Stimulated activated CD8-positive, alpha-beta memory T cell treated with anti-CD3 and anti-CD28 coated beads, Interleukin-12 subunit alpha, Interleukin-12 subunit beta, amount 100 ng/mL, for 4 hours (primary cell): ENCODE data around the gene MTSS2.

Source experiments
- DNase-seq: peaks from one replicate; pipeline ENCODE4 v3.0.0-alpha.2; 2020; ENCODE audit warnings: low read depth

MTSS2 gene

GRCh38 chr16:70713824-70714223, 28.0 kb upstream of the MTSS2 start:
- DNase-seq, result no peak

DNA sequence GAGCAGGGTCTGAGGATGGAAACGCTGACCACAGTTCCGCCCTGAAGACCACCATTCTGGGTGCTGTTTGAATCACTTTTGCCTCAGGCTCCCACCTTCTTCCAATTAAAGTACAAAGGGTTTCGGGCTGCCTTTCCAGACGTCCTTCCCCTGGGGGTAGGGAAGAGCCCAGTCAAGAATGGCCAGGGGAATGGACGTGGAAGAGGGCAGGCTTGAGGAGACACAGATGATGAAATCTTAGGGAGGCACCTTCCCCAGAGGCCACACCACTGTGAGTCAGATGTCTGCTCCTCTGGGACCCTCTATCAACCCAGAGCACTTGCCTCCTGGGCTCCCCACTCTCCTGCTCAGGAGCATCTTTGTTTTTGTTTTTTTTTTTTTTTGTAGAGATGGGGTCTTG, 27.5 kb upstream of the MTSS2 start:
- DNase-seq, result no peak

DNA sequence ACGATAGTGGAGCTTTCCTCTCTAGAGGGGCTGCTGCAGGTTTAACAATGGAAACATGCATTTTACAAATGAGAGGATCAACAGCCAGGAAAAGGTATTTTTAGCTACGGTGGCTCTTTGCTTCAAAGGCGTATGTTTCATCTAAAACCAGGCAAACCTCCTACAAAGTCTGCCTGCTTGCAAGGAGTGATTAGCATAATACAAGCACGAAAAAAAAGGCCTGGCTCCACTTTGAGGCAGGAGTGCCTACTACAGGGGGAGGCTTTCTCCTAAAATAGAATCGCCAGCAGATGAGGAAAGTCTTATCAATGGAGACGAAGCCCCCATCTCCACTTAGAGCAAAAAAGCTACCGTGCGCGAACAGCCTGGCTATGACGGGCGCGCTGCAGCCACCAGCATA, 27.1 kb upstream of the MTSS2 start:
- no peak for DNase-seq

- no peak for DNase-seq
Observed at GRCh38 chr16:70712359-70712758, 26.5 kb upstream of the MTSS2 start.

DNA sequence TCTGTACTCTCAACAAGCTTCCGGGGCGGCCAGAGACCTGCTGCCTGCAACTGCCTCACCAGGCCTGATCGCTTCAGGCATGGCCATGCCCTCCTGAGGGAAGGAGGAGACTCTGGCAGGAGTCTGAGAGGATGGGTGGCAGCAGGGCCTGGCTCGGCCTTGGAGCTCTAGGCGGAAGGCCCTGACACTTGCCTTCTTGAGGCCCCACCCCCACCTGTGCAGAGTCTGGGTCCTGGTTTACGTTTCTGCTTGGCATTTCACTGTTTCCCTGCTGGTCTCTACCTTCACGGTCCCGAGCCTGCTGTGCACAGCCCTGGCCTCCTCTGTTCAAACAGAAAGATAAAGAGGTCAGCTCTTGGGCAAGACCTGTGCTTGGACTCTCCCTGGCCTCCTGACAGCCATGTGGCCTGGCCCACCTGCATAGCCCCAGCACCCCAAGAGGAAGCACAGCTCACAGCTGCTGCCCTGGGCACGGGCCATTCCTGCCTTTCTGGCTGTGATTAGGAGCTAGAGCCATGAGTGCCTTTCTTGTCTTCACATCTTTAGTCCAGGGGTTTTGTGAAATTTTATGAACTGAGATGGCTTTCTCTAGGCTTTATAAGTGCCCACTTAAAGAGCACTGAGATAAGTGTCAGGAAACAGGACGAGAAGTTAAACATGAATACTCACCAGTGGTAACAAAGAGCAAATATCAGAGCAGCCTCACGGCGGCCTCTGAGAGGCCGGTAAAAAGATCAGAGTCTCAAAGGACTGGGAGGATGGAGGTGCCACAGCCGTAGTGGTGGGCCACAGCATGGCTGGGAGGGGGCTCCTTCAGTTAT, 25.6 kb upstream of the MTSS2 start:
- no peak for DNase-seq

DNA sequence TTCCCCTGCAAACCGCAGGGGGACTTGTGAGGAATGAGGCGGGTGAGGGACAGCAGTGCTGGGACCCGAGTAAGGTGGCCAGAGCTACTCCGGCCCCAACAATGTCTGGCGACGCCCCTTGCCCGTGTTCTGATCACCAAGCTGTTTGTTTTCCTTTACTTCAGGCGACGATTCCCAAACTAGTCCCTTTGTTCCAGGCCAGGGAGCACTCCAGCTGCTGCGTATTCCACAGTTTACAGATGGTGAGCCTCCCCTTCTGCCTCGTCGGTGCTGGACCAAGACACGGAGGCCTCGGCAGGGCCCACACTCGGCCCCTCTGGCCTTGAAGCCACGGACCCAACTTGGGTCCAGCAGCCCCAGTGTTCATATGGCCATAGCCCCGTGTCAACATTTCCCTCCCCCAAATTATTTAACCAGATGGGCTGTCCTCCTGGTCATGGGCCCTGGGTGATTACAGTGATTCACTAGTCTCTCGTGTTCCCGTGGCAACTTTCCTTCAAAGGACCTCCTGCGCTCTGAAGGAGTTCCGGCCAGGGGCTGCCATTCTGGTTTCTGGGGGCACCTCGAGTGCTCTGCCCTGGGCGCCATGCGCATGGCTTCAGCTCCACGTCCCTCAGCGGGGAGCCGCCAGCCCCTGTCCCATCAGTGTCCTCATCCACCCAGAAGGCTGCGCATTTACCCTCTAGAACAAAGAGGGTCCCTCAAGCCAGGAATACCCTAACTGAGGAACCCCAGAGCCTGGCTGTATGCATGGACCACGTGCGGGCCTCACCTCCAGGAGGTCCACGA, 24.8 kb upstream of the MTSS2 start:
- no peak for DNase-seq

DNA sequence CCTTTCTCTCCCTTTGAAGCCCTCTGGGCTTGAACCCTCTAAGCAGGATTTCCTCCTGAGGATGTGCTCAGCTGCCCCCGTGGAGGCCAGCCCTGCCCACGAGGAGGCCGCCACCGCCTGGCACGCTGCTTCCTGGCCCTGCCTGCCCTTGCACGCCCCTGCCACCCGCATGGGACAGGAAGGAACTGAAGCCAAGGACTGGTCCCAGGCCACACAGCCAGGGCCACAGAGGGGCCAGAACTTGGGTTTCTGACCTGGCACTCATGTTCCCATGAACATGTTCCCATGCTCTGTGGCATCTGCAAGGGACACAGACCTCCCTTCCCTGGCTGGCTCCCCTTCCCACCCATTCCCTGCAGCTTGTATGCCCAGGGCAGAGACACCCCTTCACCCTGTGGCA, 24.1 kb upstream of the MTSS2 start:
- DNase-seq, result no peak

DNA sequence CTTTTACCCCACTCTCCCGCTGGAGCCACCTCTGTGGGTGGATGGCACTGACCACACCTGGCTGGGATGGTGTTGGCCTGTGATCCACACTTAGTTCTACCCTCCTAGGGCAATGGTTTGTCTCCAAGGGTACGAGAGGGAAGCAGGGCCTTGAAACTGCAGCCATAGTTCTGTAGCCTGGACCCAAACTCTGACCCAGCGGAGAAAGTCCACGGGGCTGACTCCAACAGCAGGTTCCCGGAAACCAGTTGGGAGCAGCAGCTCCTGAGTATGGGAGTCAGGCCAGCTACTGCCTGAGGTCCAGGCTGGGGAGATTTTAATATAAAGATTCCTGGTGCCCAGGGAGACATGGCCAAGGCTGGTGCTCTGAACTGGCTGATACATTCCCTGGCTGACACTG, 23.6 kb upstream of the MTSS2 start:
- no peak for DNase-seq

DNA sequence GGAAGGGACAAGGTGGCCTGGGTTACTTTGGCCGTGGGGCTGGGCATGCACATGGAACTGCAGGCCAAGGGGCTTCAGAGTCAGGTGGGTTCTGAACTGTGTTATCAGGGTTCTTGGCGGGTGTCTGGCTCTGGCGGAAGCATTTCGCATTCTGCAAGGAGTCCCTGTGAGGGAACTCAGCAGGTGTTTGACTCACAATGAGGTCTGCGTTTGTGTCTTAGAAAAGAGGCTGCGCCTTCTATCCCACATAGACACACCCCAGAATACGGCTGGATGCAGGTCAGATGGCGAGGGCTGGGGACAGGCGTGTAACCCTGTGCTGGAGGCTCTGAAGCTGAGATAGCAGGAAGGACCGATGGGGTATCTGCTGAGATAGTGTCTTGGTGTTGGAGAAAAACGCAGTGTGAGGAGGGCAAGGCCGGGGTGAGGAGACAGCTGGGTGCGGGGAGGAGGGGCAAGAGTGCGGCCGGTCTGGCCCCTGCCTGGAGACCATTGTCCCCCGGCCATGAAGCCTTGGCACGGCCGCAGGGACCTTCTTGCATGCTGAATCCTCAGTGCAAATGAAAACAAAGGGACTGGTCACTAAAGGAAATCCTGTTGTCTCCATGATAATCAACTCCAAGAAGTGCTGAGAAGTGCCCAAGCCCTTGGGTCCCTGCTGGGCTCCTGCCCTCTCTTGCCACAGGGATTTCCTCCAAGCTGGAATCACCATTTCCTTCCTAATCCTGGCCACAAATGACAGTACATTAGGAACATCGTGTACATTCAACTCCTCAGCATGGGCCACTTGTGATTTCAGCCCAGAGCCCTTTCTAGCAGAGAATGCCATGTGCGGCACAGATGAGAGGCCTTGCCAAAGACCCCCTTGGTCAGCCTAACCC, 22.8 kb upstream of the MTSS2 start:
- DNase-seq, result no peak

DNA sequence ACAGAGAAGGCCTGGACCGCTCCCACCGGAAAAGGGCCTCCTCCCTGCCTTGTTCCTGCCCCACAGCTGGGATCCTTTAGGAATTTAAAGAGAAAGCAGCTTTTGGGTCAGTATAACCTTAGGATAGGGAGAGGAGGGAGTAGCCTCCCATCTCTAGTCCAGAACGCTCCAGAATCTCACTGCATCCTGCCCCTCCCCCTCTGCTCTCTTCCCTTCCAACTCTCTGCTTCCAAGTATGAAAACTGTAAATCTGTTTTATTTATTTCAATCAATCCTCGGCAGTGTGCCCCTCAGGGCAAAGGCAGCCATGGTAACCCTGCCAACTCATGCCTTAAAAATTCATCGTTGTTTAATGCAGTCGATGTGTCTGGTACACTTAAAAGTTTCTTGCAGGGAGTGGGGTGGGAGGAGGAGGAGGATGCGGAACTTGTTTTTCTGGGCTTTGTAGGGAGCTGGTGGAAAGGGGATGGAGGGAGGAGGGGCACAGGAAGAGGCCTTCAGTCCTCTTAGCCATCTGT, 21.2 kb upstream of the MTSS2 start:
- DNase-seq, result no peak

- DNase-seq, result no peak
Observed at GRCh38 chr16:70705056-70705455, 19.2 kb upstream of the MTSS2 start.

DNA sequence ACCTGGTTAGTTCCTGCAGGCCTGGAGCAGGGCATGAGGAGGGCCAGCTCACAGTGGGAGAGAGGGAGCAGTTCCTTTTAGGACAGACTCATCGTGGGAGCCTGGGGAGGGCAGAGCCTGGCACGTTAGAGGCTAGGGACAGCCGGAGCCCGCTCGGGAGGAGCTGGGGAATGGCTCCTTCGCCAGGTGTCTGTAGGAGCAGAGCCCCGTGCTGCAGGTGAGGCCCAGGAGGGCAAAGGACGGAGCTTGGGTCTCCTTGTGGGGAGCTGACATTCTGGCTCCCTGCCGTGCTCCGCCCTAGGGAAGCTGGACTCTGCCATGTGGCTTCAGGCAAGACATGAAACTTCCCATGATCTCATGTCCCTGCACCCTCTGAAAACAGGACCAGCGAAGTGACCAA, 18.7 kb upstream of the MTSS2 start:
- no peak for DNase-seq

DNA sequence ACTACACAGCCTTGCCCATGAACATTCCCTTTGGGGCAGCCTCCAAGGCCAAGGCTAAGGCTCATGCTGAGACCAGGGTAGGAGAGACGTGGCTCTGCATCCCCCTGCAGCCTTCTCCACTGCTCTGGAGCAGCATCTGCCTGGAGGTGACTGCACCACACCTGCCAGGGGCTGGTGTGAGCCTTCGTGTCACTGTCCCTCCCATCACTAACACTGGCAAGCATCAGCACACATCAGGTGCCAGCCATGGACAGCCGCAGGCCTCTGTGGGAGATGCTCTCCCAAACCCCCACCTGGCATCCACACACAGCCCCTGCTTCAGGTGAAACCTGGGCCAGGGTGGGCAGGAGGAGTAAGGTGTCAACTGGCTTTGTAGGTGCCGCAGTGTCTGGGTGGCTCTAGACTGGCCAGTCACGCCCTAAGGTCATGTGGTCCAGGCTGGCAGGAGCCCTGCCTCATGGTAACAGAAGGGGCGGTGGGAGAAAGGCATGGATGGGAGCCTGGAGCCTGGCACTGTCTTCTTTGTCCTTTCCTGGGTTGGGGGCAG, 18.1 kb upstream of the MTSS2 start:
- no peak for DNase-seq

DNA sequence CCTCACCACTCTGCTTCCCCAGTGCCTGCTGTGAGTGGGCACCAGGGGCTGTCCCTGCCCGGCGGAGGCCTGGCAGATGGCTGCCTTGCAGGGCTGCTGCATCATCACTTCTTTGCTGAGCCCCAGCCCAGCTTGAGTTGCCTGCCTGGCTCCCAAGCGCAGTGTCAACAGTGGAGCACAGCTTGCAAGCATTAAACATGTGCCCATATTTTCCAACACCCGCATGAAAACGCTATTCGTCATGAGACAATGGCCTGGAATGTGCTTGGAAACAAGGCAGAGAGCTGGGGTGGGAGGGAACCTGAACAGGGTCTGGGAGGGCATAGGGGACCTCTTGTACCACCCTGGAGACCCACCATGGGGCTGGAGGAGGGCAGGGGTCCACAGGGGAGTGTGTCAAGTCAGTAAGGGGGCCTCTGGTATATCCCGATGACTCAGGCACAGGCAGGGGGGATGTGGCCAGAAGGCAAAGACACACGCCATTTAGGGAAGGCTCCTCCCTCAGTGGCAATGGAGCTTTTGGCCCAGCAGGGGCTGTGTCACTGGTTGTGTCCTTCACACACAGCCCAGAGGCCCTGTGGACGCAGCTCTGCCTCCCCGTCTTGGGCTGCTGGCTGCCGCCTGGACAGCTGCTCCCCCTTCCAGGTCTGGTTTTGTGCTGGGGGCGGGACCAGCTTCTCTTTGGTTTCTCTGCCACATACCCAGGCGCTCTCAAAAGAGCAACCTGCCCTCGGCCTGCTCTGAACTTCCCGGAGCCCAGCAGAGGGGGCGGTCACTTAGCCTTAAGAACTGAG, 17.4 kb upstream of the MTSS2 start:
- no peak for DNase-seq

DNA sequence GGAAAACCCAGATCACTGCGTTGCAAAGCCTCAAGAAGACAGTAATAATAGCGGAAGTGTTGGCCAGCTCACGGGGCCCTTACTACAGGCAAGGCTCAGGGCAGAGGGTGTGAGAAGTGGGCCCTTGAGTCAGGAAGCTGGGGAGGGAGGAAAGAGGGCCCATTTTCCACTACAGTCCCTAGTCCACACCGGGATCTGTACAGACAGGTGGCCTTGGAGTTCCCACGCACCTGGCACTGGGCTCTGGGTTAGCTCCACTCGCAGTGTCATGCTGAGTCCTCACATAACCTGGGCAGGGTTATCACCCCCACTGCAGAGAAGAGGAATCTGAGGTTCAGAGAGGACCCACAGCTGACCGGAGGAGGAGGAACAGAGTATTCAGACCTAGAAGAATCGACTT, 16.8 kb upstream of the MTSS2 start:
- no peak for DNase-seq

- no peak for DNase-seq
Observed at GRCh38 chr16:70701998-70702397, 16.1 kb upstream of the MTSS2 start.

GRCh38 chr16:70701596-70701995, 15.7 kb upstream of the MTSS2 start:
- no peak for DNase-seq

DNA sequence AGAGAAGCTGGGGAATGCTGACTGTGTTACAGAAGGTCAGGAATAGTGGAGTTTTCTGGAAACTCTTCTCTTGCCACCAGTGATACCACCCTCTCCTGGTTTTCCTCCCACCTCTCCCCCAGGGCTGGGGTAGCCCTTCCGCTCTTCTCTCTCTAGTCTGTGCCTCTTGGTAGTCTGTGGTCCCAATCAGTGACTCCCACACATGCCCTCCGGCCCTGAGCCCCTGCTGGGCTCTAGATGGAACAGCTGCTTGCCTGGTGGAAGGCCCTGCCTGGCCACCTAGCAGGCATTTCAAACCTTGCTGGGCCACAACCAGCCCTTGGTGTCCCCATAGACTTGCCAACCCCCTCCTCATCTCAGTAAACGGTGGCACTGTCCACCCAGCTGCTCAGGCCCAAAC, 15.2 kb upstream of the MTSS2 start:
- no peak for DNase-seq

DNA sequence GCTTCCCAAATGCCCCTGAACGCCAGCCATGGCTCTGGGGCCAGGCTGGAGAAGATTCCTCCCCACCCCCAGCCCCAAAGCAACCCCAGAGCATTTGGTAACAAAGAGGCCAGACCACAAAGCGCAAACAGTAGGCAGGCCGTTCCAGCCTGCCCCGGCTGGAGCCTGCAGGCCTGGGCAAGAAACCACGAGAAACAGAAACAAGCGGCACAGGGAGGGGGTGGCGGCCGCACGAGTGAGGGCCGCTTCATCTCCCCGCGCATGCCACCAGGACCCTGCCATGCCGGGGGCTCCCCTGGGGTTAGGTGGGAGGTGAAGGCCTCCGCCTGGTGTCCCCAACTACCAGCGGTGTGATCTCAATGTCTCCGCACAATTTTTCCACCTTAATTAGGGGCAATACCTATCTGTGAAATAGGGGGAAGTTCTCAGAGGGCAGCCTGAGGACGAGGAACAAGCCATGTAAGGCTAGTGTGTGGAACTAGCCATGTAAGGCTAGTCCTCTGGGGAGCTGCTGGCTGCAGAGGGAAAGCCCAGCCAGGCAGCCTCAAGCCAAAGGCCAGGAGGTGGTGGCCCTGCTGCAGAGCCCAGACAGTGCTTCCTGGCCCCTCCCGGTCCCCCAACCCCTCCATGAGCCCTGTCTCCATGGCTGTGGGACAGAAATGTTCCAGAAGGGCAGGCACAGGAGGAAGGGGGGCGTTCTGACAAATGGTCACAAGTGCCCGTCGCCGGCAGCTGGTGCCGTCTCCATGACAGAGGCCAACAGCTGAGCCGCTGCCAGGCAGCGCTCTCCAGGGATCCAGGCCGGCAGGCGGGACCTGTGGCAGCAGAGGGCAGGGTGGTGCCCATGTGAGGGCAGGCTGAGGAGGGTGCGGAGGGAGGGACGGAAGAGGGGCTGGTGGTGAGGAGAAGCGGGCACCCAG, 14.5 kb upstream of the MTSS2 start:
- DNase-seq, result no peak

DNA sequence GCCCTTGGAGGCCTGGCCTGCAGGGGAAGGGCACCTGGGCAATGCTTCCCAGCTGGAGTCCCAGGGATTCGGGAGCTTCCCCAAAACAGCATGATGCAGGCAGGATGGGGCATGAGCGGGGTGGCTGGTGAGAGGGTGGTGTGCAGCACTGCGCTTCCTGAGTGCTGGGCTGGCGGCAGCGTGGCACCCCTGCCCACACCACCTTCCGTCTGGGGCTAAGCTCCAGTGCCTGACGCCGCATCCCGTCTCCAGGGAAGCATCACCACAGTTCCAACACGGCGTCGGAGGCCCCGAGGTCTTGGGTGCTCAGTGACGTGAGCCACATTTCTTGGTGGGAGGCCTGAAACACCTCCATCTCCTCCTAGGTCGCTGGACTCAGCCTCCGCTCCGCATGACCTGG, 13.8 kb upstream of the MTSS2 start:
- DNase-seq, result no peak
